ENCODE measurements around the gene TULP4.

Gene TULP4

GRCh38 chr6:158358450-158359077 is 46.3 kb downstream of the TULP4 start:
- no peak for DNase-seq (ENCODE audit: low read depth)

GRCh38 chr6:158361068-158361467 is 48.8 kb downstream of the TULP4 start:
- DNase-seq (ENCODE audit: low read depth), result no peak

- DNase-seq (ENCODE audit: low read depth), result no peak
Observed at GRCh38 chr6:158361961-158362669, 49.9 kb downstream of the TULP4 start.

DNA sequence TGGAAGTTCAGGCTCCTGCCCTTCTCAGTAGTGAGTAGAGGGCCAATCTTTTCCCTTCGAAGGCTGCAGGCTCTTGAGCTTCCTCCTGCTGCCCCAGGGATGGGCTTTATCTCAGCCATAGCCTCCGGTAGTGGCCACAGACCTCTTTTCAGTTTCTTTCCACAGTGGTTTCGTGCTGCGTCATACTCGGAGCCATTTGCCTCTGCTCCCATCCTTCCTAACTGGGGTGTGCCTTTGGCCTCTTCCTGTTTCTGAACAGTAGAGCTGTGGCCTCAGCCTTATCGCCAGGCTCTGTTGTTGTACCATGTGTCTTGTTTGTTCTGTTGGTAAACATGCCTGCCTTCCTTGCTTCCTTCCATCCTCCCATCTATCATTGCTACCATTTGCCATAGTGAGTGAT is 54.1 kb downstream of the TULP4 start:
- DNase-seq (ENCODE audit: low read depth), result no peak

GRCh38 chr6:158367816-158368215 is 55.6 kb downstream of the TULP4 start:
- no peak for DNase-seq (ENCODE audit: low read depth)

DNA sequence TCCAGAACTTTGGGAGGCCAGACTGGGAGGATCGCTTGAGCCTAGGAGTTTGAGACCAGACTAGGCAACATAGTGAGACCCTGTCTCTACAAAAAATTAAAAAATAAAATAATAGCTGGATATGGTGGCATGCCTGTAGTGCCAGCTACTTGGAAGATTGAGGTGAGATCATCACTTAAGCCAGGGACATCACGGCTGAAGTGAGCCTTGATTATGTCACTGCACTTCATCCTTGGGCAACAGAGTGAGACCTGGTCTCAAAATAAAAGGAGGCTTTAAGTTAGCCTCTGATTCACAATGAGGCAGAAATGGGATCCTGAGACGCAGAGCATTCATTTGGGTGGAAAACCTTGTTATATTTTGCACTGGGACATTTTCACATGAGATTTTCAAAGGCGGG is 57.0 kb downstream of the TULP4 start:
- DNase-seq (ENCODE audit: low read depth), result no peak

DNA sequence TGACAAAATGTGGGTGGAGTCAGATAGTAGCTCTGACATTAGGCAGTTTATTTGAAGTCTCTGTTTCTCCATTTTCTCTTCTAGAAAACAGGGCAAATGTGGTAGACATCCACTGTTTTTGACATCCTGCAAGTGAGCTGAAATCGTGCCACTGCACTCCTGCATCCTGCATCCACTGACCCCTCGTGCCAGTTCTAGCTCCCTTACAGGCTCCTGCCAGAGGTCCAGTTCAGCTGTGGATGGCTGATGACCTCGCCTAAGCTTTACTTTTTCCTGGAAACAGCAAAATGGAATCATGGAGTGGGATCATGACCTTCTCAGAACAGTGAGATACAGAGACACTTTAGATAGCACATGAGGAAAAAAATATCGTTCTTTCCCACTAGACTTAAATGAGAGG is 58.5 kb downstream of the TULP4 start:
- DNase-seq (ENCODE audit: low read depth), result no peak

DNA sequence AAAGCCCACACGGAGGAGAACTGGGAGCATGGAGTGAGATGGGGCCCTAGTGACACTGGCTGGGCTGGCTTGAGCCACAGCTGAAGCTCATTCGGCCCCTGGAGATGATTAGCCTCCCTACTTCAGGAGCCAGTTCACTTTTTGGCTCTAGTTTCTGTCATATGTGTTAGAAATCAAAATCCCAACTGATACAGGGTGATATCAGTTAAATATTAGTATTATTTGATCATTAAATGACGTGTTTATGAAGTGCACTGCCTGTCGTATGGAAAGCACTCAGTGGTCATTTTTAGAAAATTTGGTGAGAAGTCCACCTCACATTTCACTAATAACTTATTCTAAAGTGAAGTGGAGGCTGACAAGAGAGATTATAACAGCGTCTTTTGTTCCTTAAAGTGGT is 59.0 kb downstream of the TULP4 start:
- DNase-seq (ENCODE audit: low read depth), result no peak

DNA sequence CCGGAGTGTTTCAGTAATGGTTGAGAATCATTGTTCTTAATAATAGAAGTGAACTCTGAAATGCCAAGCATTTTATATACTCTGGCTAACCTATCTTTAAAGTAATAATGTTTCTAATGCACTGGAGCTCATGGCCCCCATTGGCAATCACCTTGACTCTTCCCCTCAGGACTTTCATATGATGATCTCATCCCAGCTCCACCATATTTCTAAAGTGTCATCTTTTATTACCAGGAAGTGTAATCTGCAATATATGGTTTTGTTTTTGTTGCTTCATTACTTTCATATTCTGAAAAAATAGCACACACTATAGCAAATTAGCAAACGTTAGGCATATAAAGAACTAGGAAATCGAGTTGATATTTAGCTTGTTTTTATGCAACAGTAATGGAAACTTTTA is 60.3 kb downstream of the TULP4 start:
- no peak for DNase-seq (ENCODE audit: low read depth)

DNA sequence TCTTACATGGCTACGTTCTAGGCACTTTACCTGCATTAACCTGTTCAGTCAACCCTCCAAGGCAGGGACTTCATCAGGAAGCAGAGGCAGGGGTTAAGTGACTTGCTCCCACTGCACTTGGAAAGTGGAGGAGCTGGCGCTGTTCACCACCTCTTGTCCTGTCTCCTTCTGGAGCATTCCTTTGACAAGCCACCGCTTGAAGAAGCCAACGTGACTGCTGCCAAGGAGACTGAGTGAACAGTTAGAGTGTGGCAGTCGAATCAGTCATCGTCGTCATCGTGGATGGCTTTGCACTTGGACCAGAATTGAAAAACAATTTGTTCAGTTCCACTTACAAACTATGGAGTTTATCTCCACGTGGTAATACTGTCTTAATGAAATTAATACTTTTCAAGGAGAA is 60.9 kb downstream of the TULP4 start:
- no peak for DNase-seq (ENCODE audit: low read depth)

GRCh38 chr6:158374020-158374419 is 61.8 kb downstream of the TULP4 start:
- no peak for DNase-seq (ENCODE audit: low read depth)

DNA sequence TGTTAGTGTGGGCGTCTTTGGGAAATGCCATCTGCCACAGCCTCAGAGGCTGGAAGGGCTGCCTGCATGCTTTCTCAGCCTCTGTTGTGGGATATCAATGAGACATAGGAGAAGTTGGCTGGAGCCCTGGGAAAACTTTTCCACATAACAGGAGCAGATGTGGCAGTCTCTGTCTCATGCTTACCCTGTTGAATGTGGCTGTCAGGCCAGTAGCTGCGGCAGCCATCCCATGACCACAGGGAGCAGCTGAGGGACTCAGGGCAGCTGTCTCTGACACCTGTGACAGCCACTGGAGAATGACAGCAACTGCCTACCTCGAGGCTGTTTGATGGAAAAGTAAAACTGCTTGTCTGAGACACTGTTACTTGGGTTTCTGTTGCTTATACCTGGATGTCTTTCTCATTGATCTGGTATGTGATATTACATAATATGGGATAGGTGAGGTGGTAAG is 64.4 kb downstream of the TULP4 start:
- no peak for DNase-seq (ENCODE audit: low read depth)

- DNase-seq (ENCODE audit: low read depth), result no peak
Observed at GRCh38 chr6:158377860-158378259, 65.6 kb downstream of the TULP4 start.

DNA sequence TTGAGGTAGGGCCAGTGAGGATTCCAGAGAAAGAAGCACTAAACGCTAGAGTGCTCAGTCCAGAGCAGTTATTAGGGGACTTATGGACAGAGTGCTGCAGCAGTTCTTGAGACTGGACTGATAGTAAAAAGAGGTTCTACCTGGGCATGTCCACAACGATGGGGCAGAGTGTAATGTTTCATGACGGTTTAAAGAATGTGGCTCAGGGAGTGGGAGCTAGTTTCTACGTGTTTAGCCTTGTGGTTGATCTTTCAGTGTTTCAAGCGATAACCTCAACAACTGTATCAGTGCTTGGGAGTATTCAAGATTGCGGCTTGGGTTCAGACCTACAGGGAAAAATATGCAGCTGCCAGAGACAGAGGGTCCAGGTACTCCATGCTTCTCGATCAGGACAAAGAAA is 67.1 kb downstream of the TULP4 start:
- no peak for DNase-seq (ENCODE audit: low read depth)

DNA sequence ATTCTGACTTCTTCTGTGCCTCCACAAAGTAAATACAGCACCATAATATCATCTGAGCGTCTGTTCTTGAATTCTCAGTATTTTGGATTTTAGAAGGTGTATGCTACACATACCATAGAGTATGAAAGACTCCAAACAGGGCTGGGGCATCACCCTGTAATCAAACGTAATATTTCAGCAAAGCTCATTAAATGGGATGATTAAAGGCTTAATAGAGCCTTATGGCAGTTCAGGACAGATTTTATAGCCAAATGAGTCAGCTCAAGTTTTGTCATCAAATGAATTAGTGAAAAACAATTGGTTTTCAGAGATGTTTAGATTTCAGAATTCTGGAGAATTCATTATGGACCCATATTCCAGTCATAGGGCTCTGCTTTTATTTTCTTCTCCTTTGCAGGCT is 68.9 kb downstream of the TULP4 start:
- no peak for DNase-seq (ENCODE audit: low read depth)

- no peak for DNase-seq (ENCODE audit: low read depth)
Observed at GRCh38 chr6:158382491-158382890, 70.2 kb downstream of the TULP4 start.

DNA sequence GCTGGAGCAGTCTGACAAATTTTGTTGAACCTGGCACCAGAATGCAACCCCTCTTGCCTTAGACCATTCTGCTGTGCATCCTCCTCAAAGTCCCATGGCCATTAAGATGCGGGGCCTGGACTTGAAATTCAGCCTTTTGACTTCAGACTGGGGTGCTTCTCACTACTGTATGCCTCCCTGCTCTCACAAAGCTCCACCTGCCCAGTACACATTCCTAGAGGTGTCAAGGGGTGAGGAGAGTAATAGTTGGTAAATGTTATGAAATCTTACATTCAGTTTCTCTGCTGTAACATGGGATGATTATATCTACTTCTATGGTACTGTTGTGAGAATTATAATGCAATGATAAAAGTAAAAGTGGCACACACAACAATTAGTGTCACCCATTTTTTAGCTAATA is 70.8 kb downstream of the TULP4 start:
- DNase-seq (ENCODE audit: low read depth), result no peak

- no peak for DNase-seq (ENCODE audit: low read depth)
Observed at GRCh38 chr6:158383542-158383941, 71.3 kb downstream of the TULP4 start.

- DNase-seq (ENCODE audit: low read depth), result no peak
Observed at GRCh38 chr6:158384671-158385110, 72.4 kb downstream of the TULP4 start.

DNA sequence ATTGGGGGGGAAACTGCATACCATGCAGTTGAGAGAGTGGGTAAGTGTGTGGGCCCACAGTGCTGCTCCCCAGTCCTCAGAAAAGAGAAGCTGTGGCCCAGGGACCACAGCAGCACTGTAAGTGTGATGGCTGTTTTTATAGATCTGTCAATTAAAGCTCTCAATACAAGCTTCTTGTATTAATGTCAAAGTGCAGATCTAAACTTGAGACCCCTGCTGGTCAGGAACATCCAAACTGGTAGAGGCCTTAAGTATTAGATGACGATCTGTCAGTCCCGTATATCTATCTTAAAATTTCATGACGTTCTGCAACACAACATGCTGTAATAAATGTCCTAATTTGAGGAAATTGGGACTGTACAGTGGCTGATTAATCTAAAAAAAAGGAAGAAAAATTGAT is 74.8 kb downstream of the TULP4 start:
- DNase-seq (ENCODE audit: low read depth), result no peak

DNA sequence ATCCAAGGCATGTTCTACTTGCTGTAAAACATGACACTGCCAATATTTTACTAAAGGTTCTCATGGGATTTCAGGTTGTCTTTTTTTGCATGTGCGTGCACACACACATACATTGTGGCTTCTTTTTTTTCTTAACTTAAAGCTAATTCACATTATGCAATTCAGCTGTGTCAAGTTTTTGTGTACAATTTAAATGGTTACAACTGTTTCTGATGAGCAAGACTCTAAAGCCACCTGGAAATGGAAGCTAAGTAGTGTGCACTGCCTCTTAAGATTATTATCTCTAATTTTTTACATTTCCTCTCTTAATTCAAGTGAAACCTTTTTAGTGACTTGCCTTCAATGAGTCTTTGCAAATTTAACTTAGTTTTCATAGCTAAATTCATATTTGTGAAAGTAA is 75.3 kb downstream of the TULP4 start:
- DNase-seq (ENCODE audit: low read depth), result no peak

DNA sequence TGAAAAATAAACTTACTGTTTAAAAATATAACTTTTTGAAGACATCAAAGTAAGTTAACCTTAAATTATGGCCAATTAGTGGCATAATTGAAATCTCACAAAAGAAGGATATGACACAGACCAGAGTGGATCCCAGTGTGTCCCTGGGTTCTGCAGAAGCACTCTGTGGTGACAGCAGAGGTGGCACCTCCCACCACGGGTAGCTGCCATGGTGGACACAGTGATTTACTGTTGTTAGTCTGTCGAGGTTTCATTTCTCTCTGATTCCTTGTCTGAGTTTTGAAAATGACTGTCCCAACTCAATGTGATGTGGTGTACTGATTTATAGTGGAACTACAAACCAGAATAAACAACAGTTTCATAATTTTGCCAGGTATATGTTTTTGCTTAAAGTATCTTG is 76.5 kb downstream of the TULP4 start:
- DNase-seq (ENCODE audit: low read depth), result no peak

- no peak for DNase-seq (ENCODE audit: low read depth)
Observed at GRCh38 chr6:158389193-158389919, 77.1 kb downstream of the TULP4 start.
